ENCODE data around the gene ZNF124. TPM values are rescaled to one million over a fixed set of nuclear protein-coding genes. Genes with fewer than 3 reads are reported as not detected.

ZNF124 gene
- total and polyA plus RNA-seq, 7 experiments from 2014 or later = 8.3 to 26.7 (median 17.5) TPM

GRCh38 chr1:247198781-247199180 is 27.0 kb upstream of the ZNF124 start:
- POLR2A ChIA-PET = no interaction called here
- intact Hi-C loops (cut with micrococcal nuclease) = no loop called here
- H3K4me3 ChIP-seq (ENCODE audit: low read length) = no peak overlapping the region
- CTCF ChIA-PET = no interaction called here
- DNase-seq = no peak
- no peaks in the 10 kb centered on the region for H3K4me1 ChIP-seq (ENCODE audit: control insufficient read depth in 2 of 2, insufficient read depth in 2 of 2, low read length in 2 of 2)
- H3K27me3 Mint-ChIP-seq = no peaks in the 10 kb centered on the region
- H3K9me3 Mint-ChIP-seq = peaks cover 0 to 92% (median 39%) of the 10 kb centered on the region in 11 donors
- no peaks in the 10 kb centered on the region for H3K27me3 ChIP-seq (ENCODE audit: control insufficient read depth in 2 of 2, insufficient read depth in 2 of 2, low read length in 2 of 2)
- peaks cover 12 to 93% (median 15%) of the 10 kb centered on the region in 3 experiments for H3K36me3 ChIP-seq (ENCODE audit: control insufficient read depth in 2 of 3, insufficient read depth in 3 of 3, low read length in 3 of 3)
- peaks cover 33 to 98% (median 96%) of the 10 kb centered on the region in 5 donors for H3K36me3 Mint-ChIP-seq
- peaks cover 3 to 20% (median 9%) of the 10 kb centered on the region in 7 donors for H3K4me1 Mint-ChIP-seq
- ATAC-seq = no peak
- H3K9me3 ChIP-seq (ENCODE audit: control insufficient read depth in 2 of 3, low read length in 3 of 3) = peaks cover 0 to 19% (median 0%) of the 10 kb centered on the region in 3 experiments
- H3K27ac Mint-ChIP-seq = no peak overlapping the region
- no peak overlapping the region for H3K27ac ChIP-seq (ENCODE audit: low read depth, low read length)
- H3K4me3 Mint-ChIP-seq = no peak overlapping the region

- Mint-ChIP-seq H3K27me3 (no peaks in the 10 kb centered on the region), H3K4me3 (peak overlapping the region in 1 of 10 donors; percentile 8), H3K27ac (no peak overlapping the region), H3K36me3 (peaks cover 43 to 96% (median 94%) of the 10 kb centered on the region in 5 donors), H3K9me3 (peaks cover 3 to 94% (median 60%) of the 10 kb centered on the region in 11 donors), H3K4me1 (peaks cover 0 to 4% (median 0%) of the 10 kb centered on the region in 7 donors)
- CTCF ChIA-PET = no interaction called here
- no peak overlapping the region for H3K4me3 ChIP-seq (ENCODE audit: low read length)
- DNase-seq = no peak
- H3K9me3 ChIP-seq (ENCODE audit: control insufficient read depth in 2 of 3, low read length in 3 of 3) = peaks cover 6 to 50% (median 9%) of the 10 kb centered on the region in 3 experiments
- H3K27ac ChIP-seq (ENCODE audit: low read depth, low read length) = no peak overlapping the region
- POLR2A ChIA-PET = no interaction called here
- peaks cover 17 to 78% (median 39%) of the 10 kb centered on the region in 3 experiments for H3K36me3 ChIP-seq (ENCODE audit: control insufficient read depth in 2 of 3, insufficient read depth in 3 of 3, low read length in 3 of 3)
- intact Hi-C loops (cut with micrococcal nuclease) = no loop called here
- ATAC-seq = no peak
- H3K4me1 ChIP-seq (ENCODE audit: control insufficient read depth in 2 of 2, insufficient read depth in 2 of 2, low read length in 2 of 2) = no peaks in the 10 kb centered on the region
- H3K27me3 ChIP-seq (ENCODE audit: control insufficient read depth in 2 of 2, insufficient read depth in 2 of 2, low read length in 2 of 2) = no peaks in the 10 kb centered on the region
These were observed 22.1 kb upstream of the ZNF124 start for GRCh38 chr1:247193958-247194357.

- Mint-ChIP-seq H3K36me3 (peaks cover 24 to 71% (median 67%) of the 10 kb centered on the region in 5 donors), H3K27me3 (no peaks in the 10 kb centered on the region), H3K4me3 (no peak overlapping the region), H3K9me3 (peaks cover 3 to 94% (median 54%) of the 10 kb centered on the region in 11 donors), H3K27ac (no peak overlapping the region), H3K4me1 (peaks cover 0 to 3% (median 0%) of the 10 kb centered on the region in 7 donors)
- Histone ChIP-seq H3K27ac (ENCODE audit: low read depth, low read length) (no peak overlapping the region), H3K36me3 (ENCODE audit: control insufficient read depth in 2 of 3, insufficient read depth in 3 of 3, low read length in 3 of 3) (peaks cover 5 to 40% (median 25%) of the 10 kb centered on the region in 3 experiments), H3K9me3 (ENCODE audit: control insufficient read depth in 2 of 3, low read length in 3 of 3) (peaks cover 8 to 56% (median 9%) of the 10 kb centered on the region in 3 experiments), H3K27me3 (ENCODE audit: control insufficient read depth in 2 of 2, insufficient read depth in 2 of 2, low read length in 2 of 2) (no peaks in the 10 kb centered on the region), H3K4me1 (ENCODE audit: control insufficient read depth in 2 of 2, insufficient read depth in 2 of 2, low read length in 2 of 2) (no peaks in the 10 kb centered on the region), H3K4me3 (ENCODE audit: low read length) (no peak overlapping the region)
- ChIA-PET POLR2A (no interaction called here), CTCF (no interaction called here)
- intact Hi-C loops (cut with micrococcal nuclease) = no loop called here
- ATAC-seq (no peak), DNase-seq (no peak)
These were observed 18.4 kb upstream of the ZNF124 start for GRCh38 chr1:247189981-247190798.

GRCh38 chr1:247185667-247186066 is 13.8 kb upstream of the ZNF124 start:
- peak overlapping the region in 1 of 9 donors; percentile 32 for H3K27ac Mint-ChIP-seq
- DNase-seq = no peak
- ChIA-PET CTCF (no interaction called here), POLR2A (no interaction called here)
- peaks cover 9 to 51% (median 15%) of the 10 kb centered on the region in 3 experiments for H3K9me3 ChIP-seq (ENCODE audit: control insufficient read depth in 2 of 3, low read length in 3 of 3)
- intact Hi-C loops (cut with micrococcal nuclease) = no loop called here
- no peaks in the 10 kb centered on the region for H3K4me1 ChIP-seq (ENCODE audit: control insufficient read depth in 2 of 2, insufficient read depth in 2 of 2, low read length in 2 of 2)
- H3K4me1 Mint-ChIP-seq = peaks cover 0 to 2% (median 0%) of the 10 kb centered on the region in 7 donors
- H3K36me3 Mint-ChIP-seq = peaks cover 12 to 39% (median 28%) of the 10 kb centered on the region in 5 donors
- no peak overlapping the region for H3K4me3 Mint-ChIP-seq
- peaks cover 0 to 85% (median 46%) of the 10 kb centered on the region in 11 donors for H3K9me3 Mint-ChIP-seq
- no peak overlapping the region for H3K4me3 ChIP-seq (ENCODE audit: low read length)
- peaks cover 0 to 10% (median 9%) of the 10 kb centered on the region in 3 experiments for H3K36me3 ChIP-seq (ENCODE audit: control insufficient read depth in 2 of 3, insufficient read depth in 3 of 3, low read length in 3 of 3)
- ATAC-seq = no peak
- no peaks in the 10 kb centered on the region for H3K27me3 Mint-ChIP-seq
- H3K27ac ChIP-seq (ENCODE audit: low read depth, low read length) = no peak overlapping the region
- H3K27me3 ChIP-seq (ENCODE audit: control insufficient read depth in 2 of 2, insufficient read depth in 2 of 2, low read length in 2 of 2) = no peaks in the 10 kb centered on the region

GRCh38 chr1:247184254-247184653 is 12.4 kb upstream of the ZNF124 start:
- peaks cover 0 to 40% (median 15%) of the 10 kb centered on the region in 3 experiments for H3K9me3 ChIP-seq (ENCODE audit: control insufficient read depth in 2 of 3, low read length in 3 of 3)
- H3K4me1 ChIP-seq (ENCODE audit: control insufficient read depth in 2 of 2, insufficient read depth in 2 of 2, low read length in 2 of 2) = no peaks in the 10 kb centered on the region
- H3K36me3 ChIP-seq (ENCODE audit: control insufficient read depth in 2 of 3, insufficient read depth in 3 of 3, low read length in 3 of 3) = no peaks in the 10 kb centered on the region
- H3K27me3 Mint-ChIP-seq = peaks cover 0 to 3% (median 0%) of the 10 kb centered on the region in 5 donors
- peaks cover 3 to 27% (median 23%) of the 10 kb centered on the region in 5 donors for H3K36me3 Mint-ChIP-seq
- H3K27ac Mint-ChIP-seq = no peak overlapping the region
- H3K4me3 Mint-ChIP-seq = no peak overlapping the region
- POLR2A ChIA-PET = interaction anchor here (0.8 kb wide), 1 partner anchor 9 kb away, joined by 3 read pairs; no protein-coding TSS in a partner anchor
- CTCF ChIA-PET = no interaction called here
- H3K27me3 ChIP-seq (ENCODE audit: control insufficient read depth in 2 of 2, insufficient read depth in 2 of 2, low read length in 2 of 2) = no peaks in the 10 kb centered on the region
- no peak overlapping the region for H3K4me3 ChIP-seq (ENCODE audit: low read length)
- ATAC-seq (no peak), DNase-seq (no peak)
- H3K27ac ChIP-seq (ENCODE audit: low read depth, low read length) = no peak overlapping the region
- H3K9me3 Mint-ChIP-seq = peaks cover 2 to 85% (median 41%) of the 10 kb centered on the region in 11 donors
- H3K4me1 Mint-ChIP-seq = peaks cover 0 to 2% (median 0%) of the 10 kb centered on the region in 7 donors
- intact Hi-C loops (cut with micrococcal nuclease) = no loop called here

- Histone ChIP-seq H3K27ac (ENCODE audit: low read depth, low read length) (no peak overlapping the region), H3K36me3 (ENCODE audit: control insufficient read depth in 2 of 3, insufficient read depth in 3 of 3, low read length in 3 of 3) (no peaks in the 10 kb centered on the region), H3K4me1 (ENCODE audit: control insufficient read depth in 2 of 2, insufficient read depth in 2 of 2, low read length in 2 of 2) (no peaks in the 10 kb centered on the region), H3K4me3 (ENCODE audit: low read length) (no peak overlapping the region), H3K9me3 (ENCODE audit: control insufficient read depth in 2 of 3, low read length in 3 of 3) (peaks cover 6 to 36% (median 15%) of the 10 kb centered on the region in 3 experiments), H3K27me3 (ENCODE audit: control insufficient read depth in 2 of 2, insufficient read depth in 2 of 2, low read length in 2 of 2) (no peaks in the 10 kb centered on the region)
- peaks cover 3 to 86% (median 41%) of the 10 kb centered on the region in 11 donors for H3K9me3 Mint-ChIP-seq
- H3K4me1 Mint-ChIP-seq = peaks cover 0 to 2% (median 0%) of the 10 kb centered on the region in 7 donors
- CTCF ChIA-PET = interaction anchor here (0.6 kb wide), 1 partner anchor 81 kb away, joined by 4 read pairs; no protein-coding TSS in a partner anchor
- DNase-seq (no peak), ATAC-seq (no peak)
- POLR2A ChIA-PET = no interaction called here
- no peak overlapping the region for H3K27ac Mint-ChIP-seq
- H3K36me3 Mint-ChIP-seq = peaks cover 3 to 26% (median 20%) of the 10 kb centered on the region in 5 donors
- H3K4me3 Mint-ChIP-seq = no peak overlapping the region
- peaks cover 0 to 8% (median 0%) of the 10 kb centered on the region in 5 donors for H3K27me3 Mint-ChIP-seq
- intact Hi-C loops (cut with micrococcal nuclease) = no loop called here
These were observed 11.2 kb upstream of the ZNF124 start for GRCh38 chr1:247182994-247183393.

Measured in naive thymus-derived CD4-positive, alpha-beta T cell (primary cell).